AG08395 (cell line): ENCODE data around the gene ACTN1.

Experiments
- DNase-seq: peaks from one replicate; pipeline ENCODE4 v3.0.0; 2012; ENCODE audit warnings: mixed read lengths, low spot score

Gene ACTN1

GRCh38 chr14:68824517-68825347 lies 154.4 kb downstream of the ACTN1 start:
- peak; percentile 92 for DNase-seq

- no peak for DNase-seq
Measured at GRCh38 chr14:68824207-68824516, 154.9 kb downstream of the ACTN1 start.
